Skin of body (tissue), 2 donors: ENCODE measurements around the gene IFNLR1. TPM values are rescaled to one million over a fixed set of nuclear protein-coding genes. Genes with fewer than 3 reads are reported as not detected.
"Not testable (repeated sequence)": the region's sequence is repeated elsewhere in the genome, so short reads cannot be mapped to it uniquely, and the experiment has no call there.

Experiments used
- DNase-seq: peaks from one replicate; lab custom pipeline; 2025; lab: John Stamatoyannopoulos, UW
- total RNA-seq: library from RNA; depleted of rRNA; stranded (reverse); fragments of >200 nt; gene quantifications from one replicate; pipeline ENCODE4 v1.2.3, GENCODE V29; 2014

The IFNLR1 gene
- 3.4 TPM for total RNA-seq

GRCh38 chr1:24186993-24187790, at the start of gene IFNLR1:
Gene IFNLR1 (minus strand): TSS chr1:24187289. CDS start chr1:24187248, 41 bp downstream.
- DNase-seq = no peak

- no peak for DNase-seq
These were observed 49.1 kb upstream of the IFNLR1 start for GRCh38 chr1:24235921-24236788.

- DNase-seq = no peak
These were observed 46.9 kb upstream of the IFNLR1 start for GRCh38 chr1:24233684-24234600.

GRCh38 chr1:24231701-24232100, 44.6 kb upstream of the IFNLR1 start:
- DNase-seq = no peak

- no peak for DNase-seq
These were observed 41.2 kb upstream of the IFNLR1 start for GRCh38 chr1:24228311-24228710.

GRCh38 chr1:24226749-24227148, 39.7 kb upstream of the IFNLR1 start:
- DNase-seq = no peak

- no peak for DNase-seq
These were observed 37.7 kb upstream of the IFNLR1 start for GRCh38 chr1:24224761-24225160.

- no peak for DNase-seq
These were observed 37.0 kb upstream of the IFNLR1 start for GRCh38 chr1:24224086-24224485.

- DNase-seq = no peak
These were observed 35.7 kb upstream of the IFNLR1 start for GRCh38 chr1:24222793-24223192.

GRCh38 chr1:24222008-24222605, 35.0 kb upstream of the IFNLR1 start:
- DNase-seq = no peak

- no peak for DNase-seq
These were observed 34.2 kb upstream of the IFNLR1 start for GRCh38 chr1:24221246-24221645.

GRCh38 chr1:24216276-24217074, 29.4 kb upstream of the IFNLR1 start:
- DNase-seq = peak; percentile 13

GRCh38 chr1:24215226-24215814, 28.2 kb upstream of the IFNLR1 start:
- no peak for DNase-seq

GRCh38 chr1:24212376-24212775, 25.3 kb upstream of the IFNLR1 start:
- DNase-seq = no peak

- DNase-seq = no peak
These were observed 23.1 kb upstream of the IFNLR1 start for GRCh38 chr1:24210195-24210627.

- no peak for DNase-seq
These were observed 22.0 kb upstream of the IFNLR1 start for GRCh38 chr1:24209097-24209496.

- DNase-seq = no peak
These were observed 20.6 kb upstream of the IFNLR1 start for GRCh38 chr1:24207709-24208108.

GRCh38 chr1:24207395-24207687, 20.3 kb upstream of the IFNLR1 start:
- DNase-seq = not testable (repeated sequence)

GRCh38 chr1:24206516-24207394, 19.7 kb upstream of the IFNLR1 start:
- no peak for DNase-seq
